ENCODE results near the gene SMAP1.

GRCh38 chr6:70684794-70685493 is 17.3 kb downstream of the SMAP1 start:
- TF ChIP-seq SUZ12 (IDR thresholded peaks at IDR 0.05; ENCODE audit: extremely low read depth, insufficient read depth, insufficient read length): no peak
- TF ChIP-seq YY1 (IDR thresholded peaks at IDR 0.05; ENCODE audit: insufficient read depth, insufficient read length): no peak
- no peak for TF ChIP-seq ZNF274 (IDR thresholded peaks at IDR 0.05; ENCODE audit: low read depth, low read length)
